Activated CD8-positive, alpha-beta T cell treated with anti-CD3 and anti-CD28 coated beads, Interleukin-2, amount 10 ng/mL, durations not matched to agents 7 days and 5 days (primary cell): ENCODE measurements around the gene RALGPS2. TPM values are rescaled to one million over a fixed set of nuclear protein-coding genes. Genes with fewer than 3 reads are reported as not detected.

Source experiments
- ATAC-seq: fragments of 150-1000 bp; cut with Tn5 transposase; one replicate; pipeline ENCODE4 v1.10.0; 2021; ENCODE audit warnings: moderate library complexity
- CTCF ChIA-PET: fragments of 350-600 bp; sonication (Branson Sonifier 250); formaldehyde crosslinking; loops from one replicate; lab custom pipeline; 2021; ENCODE audit warnings: antibody characterized with exemption; lab: Charles Lee
- POLR2A ChIA-PET: fragments of 350-600 bp; sonication (Branson Sonifier 250); formaldehyde crosslinking; loops from one replicate; lab custom pipeline; 2021; ENCODE audit warnings: antibody characterized with exemption; lab: Charles Lee
- DNase-seq: peaks from one replicate; pipeline ENCODE4 v3.0.0-alpha.2; 2020
- H3K27ac Mint-ChIP-seq: one replicate; pipeline ENCODE4 v1.8.0; 2021; ENCODE audit warnings: mild to moderate bottlenecking, mixed read lengths
- H3K27me3 Mint-ChIP-seq: one replicate; pipeline ENCODE4 v1.8.0; 2021; ENCODE audit warnings: low read depth, mixed read lengths
- H3K36me3 Mint-ChIP-seq: one replicate; pipeline ENCODE4 v1.8.0; 2021; ENCODE audit warnings: low read depth, mixed read lengths
- H3K4me1 Mint-ChIP-seq: one replicate; pipeline ENCODE4 v1.8.0; 2021; ENCODE audit warnings: low read depth, mixed read lengths
- H3K4me3 Mint-ChIP-seq: one replicate; pipeline ENCODE4 v1.8.0; 2021; ENCODE audit warnings: mild to moderate bottlenecking, mixed read lengths
- H3K9me3 Mint-ChIP-seq: one replicate; pipeline ENCODE4 v1.8.0; 2022; ENCODE audit warnings: mixed read lengths; ENCODE audit not compliant: insufficient read depth
- total RNA-seq, 2 experiments: library from RNA; stranded (reverse); gene quantifications; one replicate each; pipeline ENCODE4 v1.2.3, GENCODE V29; 2021

The RALGPS2 gene
- total RNA-seq, 2 experiments from 2014 or later, result 4.0 to 5.1 TPM

DNA sequence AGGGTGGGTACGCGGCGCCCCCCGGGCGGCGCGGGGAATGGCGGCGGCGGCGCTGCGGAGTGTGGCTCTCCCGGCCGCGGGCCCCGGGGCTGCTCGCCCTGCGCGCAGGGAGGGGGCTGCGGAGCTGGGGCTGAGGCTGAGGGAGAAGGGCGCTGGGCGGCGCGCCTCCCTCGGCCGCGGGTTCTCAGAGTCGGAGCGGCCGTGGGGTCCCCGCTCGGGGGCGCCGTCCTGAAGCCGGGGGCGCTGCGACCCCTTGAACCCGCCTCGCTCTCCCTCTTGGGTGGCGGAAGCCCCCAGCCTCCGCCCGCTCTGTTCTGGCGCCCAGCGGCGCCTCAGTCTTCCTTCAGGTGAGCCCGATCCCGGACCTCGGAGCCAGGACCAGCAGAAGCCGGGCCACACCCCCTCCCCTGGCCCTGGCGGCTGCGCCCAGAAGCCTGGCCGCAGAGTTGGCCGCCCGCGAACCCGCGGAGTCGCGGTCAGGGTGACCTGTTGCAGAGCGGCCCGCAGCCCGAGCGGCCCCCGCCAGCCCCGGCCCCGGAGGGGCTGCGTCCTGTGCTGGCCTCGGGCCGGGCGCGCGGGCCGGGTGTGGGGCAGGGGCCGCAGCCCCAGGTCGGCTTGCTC lies 532 bp downstream of the RALGPS2 start:
- H3K27me3 Mint-ChIP-seq, result peaks cover 15% of the 10 kb centered on the region

GRCh38 chr1:178726087-178726517 lies 1.1 kb downstream of the RALGPS2 start:
- Mint-ChIP-seq H3K4me3 (peak overlapping the region; percentile 82), H3K36me3 (no peaks in the 10 kb centered on the region), H3K27ac (peak overlapping the region; percentile 20), H3K27me3 (peaks cover 15% of the 10 kb centered on the region), H3K9me3 (no peaks in the 10 kb centered on the region), H3K4me1 (peaks cover 7% of the 10 kb centered on the region)
- DNase-seq (peak; percentile 74), ATAC-seq (peak; percentile 73)
- ChIA-PET CTCF (interaction anchor here (0.9 to 2.1 kb wide), 9 partner anchors 10 to 332 kb away, joined by 3 to 10 read pairs (median 3); no protein-coding TSS in a partner anchor), POLR2A (no interaction called here)

More for the DNA sequence above, 532 bp downstream of the RALGPS2 start:
- no peaks in the 10 kb centered on the region for H3K36me3 Mint-ChIP-seq
- POLR2A ChIA-PET, result interaction anchor here (1.3 kb wide), 1 partner anchor 9 kb away, joined by 4 read pairs; no protein-coding TSS in a partner anchor
- DNase-seq, result peak; percentile 22
- no peak overlapping the region for H3K27ac Mint-ChIP-seq
- peaks cover 7% of the 10 kb centered on the region for H3K4me1 Mint-ChIP-seq
- no peaks in the 10 kb centered on the region for H3K9me3 Mint-ChIP-seq
- peak; percentile 59 for ATAC-seq
- CTCF ChIA-PET, result interaction anchor here (0.9 to 2.1 kb wide), 4 partner anchors 193 to 332 kb away, joined by 3 to 10 read pairs (median 6); no protein-coding TSS in a partner anchor
- H3K4me3 Mint-ChIP-seq, result peak overlapping the region; percentile 82

- Mint-ChIP-seq H3K36me3 (no peaks in the 10 kb centered on the region), H3K27ac (peak overlapping the region; percentile 20), H3K27me3 (peaks cover 15% of the 10 kb centered on the region), H3K4me3 (peak overlapping the region; percentile 82), H3K9me3 (no peaks in the 10 kb centered on the region), H3K4me1 (peaks cover 7% of the 10 kb centered on the region)
- DNase-seq (no peak), ATAC-seq (no peak)
- CTCF ChIA-PET, result interaction anchor here (0.9 to 2.1 kb wide), 10 partner anchors 10 to 331 kb away, joined by 3 to 10 read pairs (median 3); no protein-coding TSS in a partner anchor
- POLR2A ChIA-PET, result no interaction called here
These were observed 1.5 kb downstream of the RALGPS2 start for GRCh38 chr1:178726545-178726944.

DNA sequence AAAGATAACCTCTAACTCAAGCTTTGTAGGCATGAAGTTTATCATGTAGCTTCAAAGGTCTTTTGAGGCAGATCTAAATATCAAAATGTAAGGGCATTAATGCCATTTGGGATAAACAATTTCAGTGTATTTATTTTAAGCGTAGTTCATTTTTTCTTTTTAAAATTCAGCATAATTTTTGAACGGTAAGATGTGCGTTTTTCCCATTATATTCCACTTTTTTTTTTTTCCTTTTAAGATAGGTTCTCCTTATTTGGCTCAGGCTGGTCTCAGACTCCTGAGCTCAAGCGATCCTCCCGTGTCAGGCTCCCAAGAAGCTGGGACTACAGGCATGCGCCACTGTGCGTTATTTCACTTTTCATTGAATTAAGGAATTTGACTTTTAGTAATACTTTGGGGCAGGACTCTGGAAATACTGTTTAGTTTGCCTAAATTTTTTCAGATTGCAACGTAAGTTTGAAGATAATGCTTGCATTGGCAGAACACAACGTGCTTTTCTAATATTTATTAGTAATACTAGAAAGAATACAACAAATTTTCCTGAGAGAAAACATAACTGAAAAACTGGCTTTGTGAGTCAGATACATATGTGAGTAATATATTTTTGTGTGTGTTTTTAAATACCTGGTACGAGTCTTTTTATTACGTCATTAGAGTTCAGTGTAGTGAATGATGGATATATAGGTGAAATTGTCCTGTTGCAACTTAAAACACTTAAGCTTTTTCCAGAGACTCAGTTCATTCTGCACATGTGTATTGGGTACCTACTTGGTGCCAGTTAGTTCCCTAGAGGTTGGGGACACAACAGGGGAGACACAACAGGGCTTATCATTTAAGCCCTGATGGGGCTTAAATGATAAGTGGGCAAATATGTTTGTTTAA lies 2.2 kb downstream of the RALGPS2 start:
- DNase-seq (no peak), ATAC-seq (no peak)
- no peak overlapping the region for H3K27ac Mint-ChIP-seq
- no peaks in the 10 kb centered on the region for H3K9me3 Mint-ChIP-seq
- peaks cover 15% of the 10 kb centered on the region for H3K27me3 Mint-ChIP-seq
- POLR2A ChIA-PET, result no interaction called here
- H3K36me3 Mint-ChIP-seq, result no peaks in the 10 kb centered on the region
- no peak overlapping the region for H3K4me3 Mint-ChIP-seq
- peaks cover 7% of the 10 kb centered on the region for H3K4me1 Mint-ChIP-seq
- CTCF ChIA-PET, result interaction anchor here (1.0 to 2.1 kb wide), 8 partner anchors 9 to 276 kb away, joined by 3 to 10 read pairs (median 4); no protein-coding TSS in a partner anchor

DNA sequence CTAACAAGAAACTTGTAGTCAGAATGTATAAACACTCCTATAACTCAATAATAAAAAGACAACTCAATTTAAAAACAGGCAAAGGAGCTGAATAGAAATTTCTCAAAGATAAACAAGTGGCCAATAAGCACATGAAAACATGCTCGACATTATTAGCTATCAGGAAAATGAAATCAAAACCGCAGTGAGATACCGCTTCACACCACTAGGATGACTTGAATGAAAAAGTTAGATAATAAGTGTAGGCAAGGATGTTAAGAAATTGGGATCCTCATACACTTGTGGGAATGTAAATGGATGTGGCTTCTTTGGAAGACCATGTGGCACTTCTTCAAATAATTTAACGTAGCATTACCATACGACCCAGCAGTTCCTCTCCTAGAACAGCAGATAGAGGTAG lies 8.9 kb downstream of the RALGPS2 start:
- POLR2A ChIA-PET, result interaction anchor here (1.2 kb wide), 1 partner anchor 9 kb away, joined by 4 read pairs; the partner anchor contains the start of gene RALGPS2
- ATAC-seq (no peak), DNase-seq (no peak)
- H3K4me3 Mint-ChIP-seq, result no peak overlapping the region
- peaks cover 1% of the 10 kb centered on the region for H3K27me3 Mint-ChIP-seq
- no peaks in the 10 kb centered on the region for H3K4me1 Mint-ChIP-seq
- H3K9me3 Mint-ChIP-seq, result no peaks in the 10 kb centered on the region
- no peaks in the 10 kb centered on the region for H3K36me3 Mint-ChIP-seq
- CTCF ChIA-PET, result interaction anchor here (0.9 kb wide), 1 partner anchor 269 kb away, joined by 3 read pairs; no protein-coding TSS in a partner anchor
- H3K27ac Mint-ChIP-seq, result no peak overlapping the region

DNA sequence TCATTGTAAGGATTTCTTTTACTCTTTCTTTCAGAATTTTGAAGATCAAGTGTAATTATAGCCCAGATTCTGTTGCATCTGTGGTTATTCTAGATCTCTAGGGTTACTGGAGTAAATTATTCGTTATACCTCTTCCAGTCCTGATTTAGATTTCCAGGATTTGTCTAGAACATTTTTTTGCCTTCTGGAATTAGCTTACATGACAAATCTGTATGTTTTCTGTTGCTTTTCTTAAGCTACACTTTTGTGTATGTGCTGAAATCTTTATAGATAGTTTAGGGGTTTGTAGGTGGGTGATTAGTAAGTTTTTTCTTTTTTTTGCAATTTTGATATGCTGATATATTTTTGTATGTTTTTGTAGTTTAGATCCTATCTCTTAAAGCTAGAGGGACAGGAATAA lies 13.7 kb downstream of the RALGPS2 start:
- H3K4me1 Mint-ChIP-seq, result no peaks in the 10 kb centered on the region
- no peaks in the 10 kb centered on the region for H3K36me3 Mint-ChIP-seq
- H3K27me3 Mint-ChIP-seq, result no peaks in the 10 kb centered on the region
- no peak overlapping the region for H3K27ac Mint-ChIP-seq
- ChIA-PET CTCF (no interaction called here), POLR2A (no interaction called here)
- no peak overlapping the region for H3K4me3 Mint-ChIP-seq
- H3K9me3 Mint-ChIP-seq, result no peaks in the 10 kb centered on the region
- ATAC-seq (no peak), DNase-seq (no peak)

DNA sequence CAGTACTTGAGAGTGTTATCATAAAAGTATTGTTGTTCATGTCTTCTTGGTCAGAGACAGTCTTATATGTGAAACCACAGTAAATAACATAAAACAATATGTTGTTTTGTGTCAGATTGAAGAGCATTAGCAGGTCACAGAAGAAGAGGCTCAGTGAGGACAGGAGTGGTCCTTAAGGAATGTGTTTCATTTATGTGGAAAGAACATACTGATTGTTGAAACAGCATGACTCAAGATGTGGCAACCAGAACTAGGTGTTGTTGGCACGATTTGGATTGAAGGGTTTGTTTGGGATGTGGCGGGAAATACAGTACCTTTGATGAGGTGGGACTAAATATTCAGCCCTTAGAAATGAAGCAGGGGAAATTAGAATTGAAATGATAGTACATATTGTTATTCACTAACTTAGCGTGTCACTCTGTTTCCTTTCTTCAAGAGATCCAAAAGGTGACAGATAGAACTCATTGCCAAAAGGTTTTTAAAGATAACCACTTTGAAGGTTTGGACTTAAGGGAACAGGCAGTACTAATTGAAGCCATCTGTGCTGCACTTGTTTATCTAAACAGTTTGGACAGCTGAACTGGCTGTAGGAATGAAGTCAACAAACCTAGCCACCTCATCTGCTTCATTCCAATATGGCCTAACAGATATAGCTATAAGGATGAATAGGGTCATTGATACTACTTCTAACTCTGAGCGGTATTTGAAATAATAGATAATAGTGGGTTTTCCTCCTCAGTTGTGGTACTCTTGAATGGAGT lies 14.4 kb downstream of the RALGPS2 start:
- DNase-seq, result no peak
- no peak for ATAC-seq
- H3K36me3 Mint-ChIP-seq, result no peaks in the 10 kb centered on the region
- CTCF ChIA-PET, result interaction anchor here (1.0 kb wide), 1 partner anchor 14 kb away, joined by 5 read pairs; no protein-coding TSS in a partner anchor
- POLR2A ChIA-PET, result no interaction called here
- no peak overlapping the region for H3K4me3 Mint-ChIP-seq
- H3K27me3 Mint-ChIP-seq, result no peaks in the 10 kb centered on the region
- no peak overlapping the region for H3K27ac Mint-ChIP-seq
- no peaks in the 10 kb centered on the region for H3K9me3 Mint-ChIP-seq
- H3K4me1 Mint-ChIP-seq, result no peaks in the 10 kb centered on the region

GRCh38 chr1:178740491-178740890 lies 15.4 kb downstream of the RALGPS2 start:
- DNase-seq, result no peak
- no peaks in the 10 kb centered on the region for H3K9me3 Mint-ChIP-seq
- H3K4me3 Mint-ChIP-seq, result no peak overlapping the region
- no peaks in the 10 kb centered on the region for H3K27me3 Mint-ChIP-seq
- no peak for ATAC-seq
- H3K36me3 Mint-ChIP-seq, result no peaks in the 10 kb centered on the region
- CTCF ChIA-PET, result interaction anchor here (1.0 kb wide), 1 partner anchor 13 kb away, joined by 5 read pairs; no protein-coding TSS in a partner anchor
- H3K27ac Mint-ChIP-seq, result no peak overlapping the region
- POLR2A ChIA-PET, result no interaction called here
- no peaks in the 10 kb centered on the region for H3K4me1 Mint-ChIP-seq

- no peaks in the 10 kb centered on the region for H3K4me1 Mint-ChIP-seq
- DNase-seq, result no peak
- no peak overlapping the region for H3K4me3 Mint-ChIP-seq
- H3K9me3 Mint-ChIP-seq, result no peaks in the 10 kb centered on the region
- CTCF ChIA-PET, result interaction anchor here (0.8 kb wide), 1 partner anchor 12 kb away, joined by 3 read pairs; no protein-coding TSS in a partner anchor
- no peak overlapping the region for H3K27ac Mint-ChIP-seq
- no peak for ATAC-seq
- POLR2A ChIA-PET, result no interaction called here
- no peaks in the 10 kb centered on the region for H3K27me3 Mint-ChIP-seq
- no peaks in the 10 kb centered on the region for H3K36me3 Mint-ChIP-seq
These were observed 15.9 kb downstream of the RALGPS2 start for GRCh38 chr1:178740924-178741323.

DNA sequence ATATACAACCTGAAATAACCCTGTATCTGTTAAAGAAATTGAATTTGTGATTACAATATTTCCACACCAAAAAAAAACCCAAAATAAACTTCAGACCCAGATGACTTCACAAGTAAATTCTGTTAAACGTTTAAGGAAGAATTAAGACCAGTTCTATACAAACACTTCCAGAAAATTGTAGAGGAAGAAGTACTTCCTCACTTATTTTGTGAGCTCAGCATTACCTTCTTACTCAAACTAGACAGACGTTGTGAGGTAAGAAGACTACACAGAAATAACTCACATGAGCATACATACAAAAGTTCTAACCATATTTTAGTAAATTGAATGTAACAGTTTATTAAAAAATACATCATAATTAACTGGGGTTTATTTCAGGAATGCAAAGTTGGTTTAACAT lies 18.8 kb downstream of the RALGPS2 start:
- no peaks in the 10 kb centered on the region for H3K36me3 Mint-ChIP-seq

GRCh38 chr1:178745260-178745659 lies 20.2 kb downstream of the RALGPS2 start:
- ChIA-PET POLR2A (no interaction called here), CTCF (no interaction called here)
- no peak for ATAC-seq
- Mint-ChIP-seq H3K36me3 (no peaks in the 10 kb centered on the region), H3K27me3 (no peaks in the 10 kb centered on the region), H3K4me1 (no peaks in the 10 kb centered on the region), H3K4me3 (no peak overlapping the region), H3K9me3 (no peaks in the 10 kb centered on the region), H3K27ac (no peak overlapping the region)
- no peak for DNase-seq

More for the DNA sequence above, 18.8 kb downstream of the RALGPS2 start:
- DNase-seq (no peak), ATAC-seq (no peak)
- ChIA-PET CTCF (interaction anchor here (0.7 kb wide), 1 partner anchor 9 kb away, joined by 4 read pairs; no protein-coding TSS in a partner anchor), POLR2A (no interaction called here)
- Mint-ChIP-seq H3K4me1 (no peaks in the 10 kb centered on the region), H3K27me3 (no peaks in the 10 kb centered on the region), H3K9me3 (no peaks in the 10 kb centered on the region), H3K4me3 (no peak overlapping the region), H3K27ac (no peak overlapping the region)
